Activated gamma-delta T cell (primary cell): ENCODE results near the gene TMEM38B.
"Not testable (repeated sequence)": the region's sequence is repeated elsewhere in the genome, so short reads cannot be mapped to it uniquely, and the experiment has no call there.

Experiments used
- DNase-seq: peaks from one replicate; lab custom pipeline; 2025; lab: John Stamatoyannopoulos, UW

Gene TMEM38B

GRCh38 chr9:105681724-105682123 is 12.6 kb upstream of the TMEM38B start:
- DNase-seq = no peak

GRCh38 chr9:105683688-105684275 is 10.6 kb upstream of the TMEM38B start:
- no peak for DNase-seq

GRCh38 chr9:105686936-105687335 is 7.4 kb upstream of the TMEM38B start:
- DNase-seq = no peak

- no peak for DNase-seq
These were observed 3.6 kb upstream of the TMEM38B start for GRCh38 chr9:105690742-105691141.

- DNase-seq = no peak
These were observed 729 bp upstream of the TMEM38B start for GRCh38 chr9:105693435-105694189.

GRCh38 chr9:105694848-105695581 is 674 bp downstream of the TMEM38B start:
- DNase-seq = peak; percentile 23

GRCh38 chr9:105696219-105696793 is 2.0 kb downstream of the TMEM38B start:
- DNase-seq = no peak

GRCh38 chr9:105697871-105698270 is 3.5 kb downstream of the TMEM38B start:
- DNase-seq = no peak

GRCh38 chr9:105698348-105698870 is 4.1 kb downstream of the TMEM38B start:
- DNase-seq = no peak

- DNase-seq = no peak
These were observed 6.3 kb downstream of the TMEM38B start for GRCh38 chr9:105700668-105701067.

- no peak for DNase-seq
These were observed 6.8 kb downstream of the TMEM38B start for GRCh38 chr9:105701145-105701544.

GRCh38 chr9:105702207-105702606 is 7.9 kb downstream of the TMEM38B start:
- no peak for DNase-seq

GRCh38 chr9:105703638-105704037 is 9.3 kb downstream of the TMEM38B start:
- not testable (repeated sequence) for DNase-seq

- no peak for DNase-seq
These were observed 11.8 kb downstream of the TMEM38B start for GRCh38 chr9:105706156-105706555.

- no peak for DNase-seq
These were observed 14.1 kb downstream of the TMEM38B start for GRCh38 chr9:105708405-105708804.

- DNase-seq = no peak
These were observed 16.3 kb downstream of the TMEM38B start for GRCh38 chr9:105710638-105711037.

GRCh38 chr9:105711867-105712266 is 17.5 kb downstream of the TMEM38B start:
- DNase-seq = no peak

- no peak for DNase-seq
These were observed 18.0 kb downstream of the TMEM38B start for GRCh38 chr9:105712297-105712696.

GRCh38 chr9:105712773-105713172 is 18.4 kb downstream of the TMEM38B start:
- no peak for DNase-seq

GRCh38 chr9:105713260-105714019 is 19.1 kb downstream of the TMEM38B start:
- no peak for DNase-seq

- no peak for DNase-seq
These were observed 19.6 kb downstream of the TMEM38B start for GRCh38 chr9:105714020-105714331.

- no peak for DNase-seq
These were observed 21.8 kb downstream of the TMEM38B start for GRCh38 chr9:105716146-105716545.
